ENCODE results near the gene DMD.

The DMD gene

DNA sequence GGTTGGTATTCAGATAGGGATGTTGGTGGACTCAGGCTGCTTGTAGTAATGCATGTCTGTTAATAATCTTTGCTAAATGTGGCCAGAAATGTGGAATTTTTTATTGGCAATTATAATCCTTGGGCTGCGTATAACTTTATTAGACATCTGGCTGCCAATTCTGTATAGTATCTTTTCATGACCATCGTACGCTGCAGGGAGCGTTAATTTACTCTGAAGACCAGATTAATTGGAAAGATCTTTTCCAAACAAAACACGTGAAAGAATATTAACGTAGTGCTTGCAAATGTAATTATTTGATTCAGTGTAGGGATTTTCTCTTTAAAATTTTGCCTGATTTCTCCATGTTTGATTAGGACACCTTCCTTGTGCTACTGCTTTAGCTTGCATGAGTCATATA lies 2100.7 kb downstream of the DMD start:
- no peak for DNase-seq (ENCODE audit: low read depth)

GRCh38 chrX:31099536-31100090 lies 2111.7 kb downstream of the DMD start:
- no peak for DNase-seq (ENCODE audit: low read depth)

DNA sequence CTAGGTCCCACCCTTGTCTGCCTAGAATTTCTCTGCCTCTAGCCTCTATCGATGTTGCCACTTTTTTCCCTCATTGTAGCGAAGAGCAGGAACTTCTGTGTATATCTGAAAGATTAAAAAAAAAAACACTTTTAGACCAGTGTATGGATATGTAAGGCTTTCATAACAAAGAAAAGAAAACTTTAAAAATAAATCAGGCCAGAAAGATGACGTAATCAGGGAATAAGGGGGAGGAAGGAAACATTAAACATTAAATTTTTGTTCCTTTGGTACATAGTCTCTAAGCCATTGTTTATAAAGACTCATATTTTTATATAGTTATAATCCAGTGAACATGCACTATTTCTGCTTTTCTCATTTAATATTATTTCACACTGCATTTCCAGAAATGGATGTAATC lies 2113.3 kb downstream of the DMD start:
- DNase-seq (ENCODE audit: low read depth), result no peak

DNA sequence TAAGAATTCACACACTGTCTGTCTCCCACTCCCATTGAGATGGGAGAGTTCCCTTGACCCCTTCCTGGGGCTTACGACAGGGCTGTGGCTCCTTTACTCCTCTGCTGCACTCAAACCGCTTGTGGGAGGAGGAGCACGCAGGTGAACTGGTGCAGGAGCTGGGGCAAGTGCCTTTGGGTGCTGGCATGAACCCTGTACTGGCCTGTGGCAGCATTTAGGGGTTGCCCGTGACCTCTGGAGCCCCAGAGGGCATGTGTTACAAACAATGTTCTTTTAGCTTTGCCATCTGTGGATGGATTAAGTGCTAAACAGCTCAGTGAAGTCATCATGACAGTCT lies 2117.7 kb downstream of the DMD start:
- no peak for DNase-seq (ENCODE audit: low read depth)

GRCh38 chrX:31092970-31093638 lies 2118.2 kb downstream of the DMD start:
- DNase-seq (ENCODE audit: low read depth), result no peak

DNA sequence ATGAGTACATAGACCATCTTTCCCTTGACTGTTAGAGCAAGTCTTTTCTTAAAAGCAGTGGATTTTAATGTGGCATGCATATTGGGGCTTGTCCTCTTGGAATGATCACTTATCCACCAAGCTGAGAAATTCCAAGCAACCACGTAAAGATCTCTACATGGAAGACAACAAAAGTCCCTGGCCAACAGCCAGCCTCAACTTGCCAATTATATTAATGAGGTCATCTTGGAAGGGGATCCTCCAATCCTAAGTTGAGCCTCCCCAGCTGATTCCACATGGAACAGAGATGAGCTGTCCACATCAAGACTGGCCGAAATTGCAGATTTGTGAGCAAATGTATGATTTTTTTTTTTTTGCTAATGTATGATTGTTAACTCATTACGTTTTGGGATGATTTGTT lies 2118.9 kb downstream of the DMD start:
- DNase-seq (ENCODE audit: low read depth), result no peak

- DNase-seq (ENCODE audit: low read depth), result no peak
Measured at GRCh38 chrX:31091819-31092218, 2119.5 kb downstream of the DMD start.

DNA sequence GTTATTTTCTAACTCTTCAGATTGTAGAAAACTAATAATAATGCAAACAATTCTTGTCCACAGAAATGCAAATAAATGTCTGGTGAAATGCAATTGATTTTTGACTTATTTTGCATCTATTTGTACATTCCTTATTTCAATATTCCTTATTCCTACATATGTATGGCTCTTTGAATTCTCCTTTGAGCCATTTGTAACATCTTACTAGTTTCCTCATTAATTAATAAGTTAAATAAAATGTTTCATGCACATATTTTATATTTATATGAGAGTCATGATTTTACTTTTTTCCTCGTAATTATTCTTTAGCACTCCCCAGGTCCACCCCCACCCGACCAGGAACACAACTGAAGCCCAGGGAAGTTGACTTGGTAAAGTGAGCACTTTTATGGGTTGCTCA lies 2136.8 kb downstream of the DMD start:
- DNase-seq (ENCODE audit: low read depth), result no peak

DNA sequence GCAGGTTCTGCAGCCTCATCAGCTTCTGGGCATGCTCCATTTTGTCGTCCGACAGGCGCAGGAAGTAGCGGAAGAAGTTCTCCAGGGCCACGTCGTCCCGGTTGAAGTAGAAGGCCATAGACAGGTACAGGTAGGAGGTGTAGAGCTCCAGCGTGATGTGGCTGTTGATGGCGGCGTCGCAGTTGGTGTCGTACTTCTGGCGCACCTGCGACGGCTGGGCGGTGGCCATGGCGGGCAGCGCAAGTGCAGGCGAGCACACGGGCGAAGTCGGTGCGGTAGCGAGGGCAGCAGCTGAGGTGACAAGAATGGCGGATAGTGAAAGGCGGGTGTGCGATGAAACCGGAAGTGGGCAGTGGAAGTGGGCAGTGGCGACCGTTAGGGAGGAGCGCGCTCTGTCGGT lies 2139.6 kb downstream of the DMD start, which contains the start of gene FTHL17:
TSS of gene FTHL17 (minus strand) at position 317 of the 400 bp plus-strand sequence. CDS start at position 229, 88 bp downstream.
- DNase-seq (ENCODE audit: low read depth), result no peak

DNA sequence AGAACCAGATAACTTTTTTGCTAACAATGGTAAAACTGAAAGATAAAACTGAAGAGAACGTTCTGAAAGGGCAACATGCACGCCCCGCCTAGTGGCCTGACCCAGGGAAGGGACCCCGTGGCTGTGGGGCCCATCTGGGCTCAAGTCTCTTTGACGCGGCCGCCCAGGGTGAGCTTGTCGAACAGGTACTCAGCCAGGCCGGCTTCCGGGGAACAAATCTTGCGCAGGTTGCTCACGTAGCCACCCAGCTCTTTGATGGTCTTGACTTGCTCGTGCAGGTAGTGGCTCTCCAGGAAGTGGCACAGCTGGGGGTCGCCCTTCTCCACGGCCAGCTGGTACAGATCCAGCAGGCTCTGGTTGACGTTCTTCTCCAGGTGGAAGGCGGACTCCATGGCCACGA lies 2140.1 kb downstream of the DMD start:
- no peak for DNase-seq (ENCODE audit: low read depth)

GRCh38 chrX:31070057-31070468 lies 2141.3 kb downstream of the DMD start:
- no peak for DNase-seq (ENCODE audit: low read depth)
